ENCODE measurements around the gene SYNE2. TPM values are rescaled to one million over a fixed set of nuclear protein-coding genes. Genes with fewer than 3 reads are reported as not detected.

The SYNE2 gene
- total RNA-seq, 1 experiment from 2014 or later: 16.0 TPM

DNA sequence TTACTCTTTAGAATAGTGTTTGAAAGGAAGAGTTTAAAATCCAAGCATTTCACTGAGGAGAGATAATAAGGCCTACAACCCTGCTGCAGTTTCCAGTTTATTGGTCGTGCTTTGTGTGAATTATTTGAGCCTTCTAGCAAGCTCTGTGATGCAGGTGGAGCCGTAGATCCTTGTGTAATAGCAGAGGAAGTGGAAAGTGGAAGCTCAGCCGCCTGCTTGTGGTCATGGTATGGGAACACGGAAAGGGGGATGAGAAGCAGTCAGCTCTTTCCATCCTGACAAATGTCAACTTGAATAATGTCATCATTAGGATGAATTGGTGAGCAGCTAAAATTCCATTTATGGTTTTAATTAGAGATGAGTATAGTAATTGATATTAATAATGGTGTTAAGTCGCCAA, 29.1 kb downstream of the SYNE2 start:
- Histone ChIP-seq H3K27me3 (ENCODE audit: low read length) (no peaks in the 10 kb centered on the region), H3K4me3 (ENCODE audit: low read length) (no peak overlapping the region), H4K20me1 (ENCODE audit: low read length) (no peaks in the 10 kb centered on the region), H3K9ac (ENCODE audit: low read length) (no peak overlapping the region), H3K4me1 (ENCODE audit: insufficient read depth, low read length) (0 out of 2 replicates have a peak, but pooled peaks cover 5% of the 10 kb centered on the region), H3K36me3 (ENCODE audit: low read depth, low read length) (no peaks in the 10 kb centered on the region), H3K4me2 (ENCODE audit: low read length) (no peak overlapping the region), H3K27ac (ENCODE audit: low read length) (no peak overlapping the region), H3K79me2 (ENCODE audit: low read length) (no peaks in the 10 kb centered on the region), H3K9me3 (ENCODE audit: low read length) (no peaks in the 10 kb centered on the region), H3K9me2 (replicated peaks; ENCODE audit: low read length) (no peaks in the 10 kb centered on the region), H2AFZ (ENCODE audit: low read length) (no peak overlapping the region), H3F3A (ENCODE audit: low read length, unreplicated experiment) (no peaks in the 10 kb centered on the region)
- intact Hi-C loops (cut with micrococcal nuclease): no loop called here
- no peak for ATAC-seq
- ChIA-PET POLR2A (ENCODE audit: unreplicated experiment) (no interaction called here), CTCF (interaction anchor here (0.7 kb wide), 1 partner anchor 424 kb away, joined by 3 read pairs; no protein-coding TSS in a partner anchor)
- BruUV-seq (replicated peaks): no TSS peak
- TF ChIP-seq CTCF (conservative IDR thresholded peaks at IDR 0.05; ENCODE audit: low read depth, low read length) (no peak), EZH2phosphoT487 (IDR thresholded peaks at IDR 0.05; ENCODE audit: borderline replicate concordance, low read length) (no peak), EZH2 (IDR thresholded peaks at IDR 0.05; ENCODE audit: low read length, unreplicated experiment) (no peak)
- DNase-seq: no peak

DNA sequence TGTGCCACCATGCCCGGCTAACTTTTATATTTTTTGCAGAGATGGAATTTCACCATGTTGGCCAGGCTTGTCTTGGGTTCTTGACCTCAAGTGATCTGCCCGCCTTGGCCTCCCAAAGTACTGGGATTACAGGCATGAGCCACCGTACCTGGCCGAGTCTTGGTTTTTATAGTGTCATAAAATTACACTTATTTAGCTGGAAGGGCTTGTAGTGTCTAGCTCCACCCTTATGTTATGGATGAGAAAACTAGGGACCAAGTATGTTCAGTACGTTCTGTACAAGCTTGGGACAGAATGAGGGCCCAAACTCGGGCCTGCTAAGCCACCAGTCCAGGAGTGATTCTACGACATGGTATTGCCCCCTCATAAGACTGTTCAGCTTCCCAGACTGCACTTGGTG, 35.1 kb downstream of the SYNE2 start:
- H3K4me3 ChIP-seq (ENCODE audit: low read length): no peak overlapping the region
- POLR2A ChIA-PET (ENCODE audit: unreplicated experiment): no interaction called here
- no TSS peak for BruUV-seq (replicated peaks)

More for the DNA sequence above, 35.1 kb downstream of the SYNE2 start:
- TF ChIP-seq EZH2phosphoT487 (IDR thresholded peaks at IDR 0.05; ENCODE audit: borderline replicate concordance, low read length) (no peak), CTCF (conservative IDR thresholded peaks at IDR 0.05; ENCODE audit: low read depth, low read length) (no peak), EZH2 (IDR thresholded peaks at IDR 0.05; ENCODE audit: low read length, unreplicated experiment) (no peak)
- H3K9me3 ChIP-seq (ENCODE audit: low read length): no peaks in the 10 kb centered on the region
- H2AFZ ChIP-seq (ENCODE audit: low read length): no peak overlapping the region
- H3K27me3 ChIP-seq (ENCODE audit: low read length): no peaks in the 10 kb centered on the region
- H3K27ac ChIP-seq (ENCODE audit: low read length): no peak overlapping the region
- CTCF ChIA-PET: no interaction called here
- H3K4me1 ChIP-seq (ENCODE audit: insufficient read depth, low read length): no peaks in the 10 kb centered on the region
- intact Hi-C loops (cut with micrococcal nuclease): no loop called here
- H4K20me1 ChIP-seq (ENCODE audit: low read length): no peaks in the 10 kb centered on the region
- no peaks in the 10 kb centered on the region for H3K36me3 ChIP-seq (ENCODE audit: low read depth, low read length)
- H3F3A ChIP-seq (ENCODE audit: low read length, unreplicated experiment): no peaks in the 10 kb centered on the region
- H3K9me2 ChIP-seq (replicated peaks; ENCODE audit: low read length): no peaks in the 10 kb centered on the region
- DNase-seq (no peak), ATAC-seq (no peak)
- H3K9ac ChIP-seq (ENCODE audit: low read length): no peak overlapping the region
- H3K79me2 ChIP-seq (ENCODE audit: low read length): no peaks in the 10 kb centered on the region
- no peak overlapping the region for H3K4me2 ChIP-seq (ENCODE audit: low read length)

Data from PC-3 (cell line).